Measurements from ENCODE around the gene TMEM94. TPM values are rescaled to one million over a fixed set of nuclear protein-coding genes. Genes with fewer than 3 reads are reported as not detected.

TMEM94 gene
- total and polyA plus RNA-seq, 2 of the 13 experiments (the other 11 are each of a cell fraction or from before 2014, with no cell fraction given): 32.6 to 134 TPM

DNA sequence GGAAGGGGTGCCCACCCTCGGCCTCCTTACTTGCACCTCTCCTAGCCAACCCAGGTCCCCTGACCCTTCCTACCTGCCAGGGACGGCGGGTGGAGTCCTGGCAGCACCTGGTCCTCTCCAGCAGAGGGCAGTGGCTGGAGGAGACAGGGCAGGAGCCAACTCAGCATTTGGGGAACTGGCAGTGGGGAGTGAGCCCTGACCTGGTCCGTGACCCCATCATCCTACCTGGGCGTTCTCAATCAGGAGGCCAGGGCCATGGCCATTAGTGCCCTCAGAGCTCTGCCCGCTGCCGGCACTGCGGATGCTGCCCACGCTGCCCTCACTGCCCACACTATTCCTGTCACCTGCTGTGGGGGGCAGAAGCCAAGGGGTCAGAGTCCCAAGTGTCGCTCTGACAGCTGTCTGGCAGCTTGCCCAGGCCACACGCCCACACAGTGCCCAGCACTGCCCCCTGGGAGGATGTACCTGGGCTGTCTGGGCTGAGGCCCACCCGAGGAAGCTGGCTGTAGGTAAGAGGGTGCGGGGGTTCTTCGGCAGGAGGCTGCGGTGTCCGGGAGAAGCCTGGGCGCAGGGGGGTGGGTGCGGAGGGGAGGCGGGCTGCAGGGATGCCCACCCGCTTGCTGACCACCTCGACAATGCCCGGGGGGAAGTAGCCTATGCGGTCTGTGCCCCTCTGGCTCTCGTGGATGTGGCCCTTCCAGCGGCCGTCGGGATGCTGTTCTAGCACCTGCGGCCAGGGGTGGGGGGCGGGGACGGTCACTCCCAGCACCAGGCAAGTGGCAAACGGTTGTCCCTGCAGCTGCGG, 48.1 kb downstream of the TMEM94 start (continued):
- TF ChIP-seq ZUFSP (CRISPR knock-in tag; IDR thresholded peaks at IDR 0.05; ENCODE audit: borderline replicate concordance) (no peak), TCF7 (IDR thresholded peaks at IDR 0.05; ENCODE audit: low read depth) (no peak), HOXA3 (CRISPR knock-in tag; IDR thresholded peaks at IDR 0.05) (peak; percentile 21; the same call in 1 of the 2 replicates), ZNF333 (CRISPR knock-in tag; IDR thresholded peaks at IDR 0.05; ENCODE audit: borderline replicate concordance) (no peak), ZNF724P (CRISPR knock-in tag; IDR thresholded peaks at IDR 0.05; ENCODE audit: borderline replicate concordance) (no peak), POLR2AphosphoS5 (IDR thresholded peaks at IDR 0.05; ENCODE audit: low read depth, low read length) (no peak), ZC3H13 (CRISPR knock-in tag; IDR thresholded peaks at IDR 0.05) (no peak), ETS1 (CRISPR knock-in tag; IDR thresholded peaks at IDR 0.05) (no peak), SATB2 (CRISPR knock-in tag; IDR thresholded peaks at IDR 0.05) (no peak), AHR (CRISPR knock-in tag; IDR thresholded peaks at IDR 0.05) (no peak), ZNF605 (CRISPR knock-in tag; IDR thresholded peaks at IDR 0.05) (no peak), ZNF850 (CRISPR knock-in tag; conservative IDR thresholded peaks at IDR 0.05) (no peak), ZNF781 (CRISPR knock-in tag; IDR thresholded peaks at IDR 0.05; ENCODE audit: borderline replicate concordance, not compliant biosample characterization) (no peak), ZNF432 (CRISPR knock-in tag; IDR thresholded peaks at IDR 0.05; ENCODE audit: borderline replicate concordance) (no peak), THAP11 (CRISPR knock-in tag; IDR thresholded peaks at IDR 0.05) (no peak), ZNF33B (CRISPR knock-in tag; IDR thresholded peaks at IDR 0.05) (no peak), PAWR (CRISPR knock-in tag; IDR thresholded peaks at IDR 0.05; ENCODE audit: borderline replicate concordance) (no peak)
- TF ChIP-seq, protein P1, sequence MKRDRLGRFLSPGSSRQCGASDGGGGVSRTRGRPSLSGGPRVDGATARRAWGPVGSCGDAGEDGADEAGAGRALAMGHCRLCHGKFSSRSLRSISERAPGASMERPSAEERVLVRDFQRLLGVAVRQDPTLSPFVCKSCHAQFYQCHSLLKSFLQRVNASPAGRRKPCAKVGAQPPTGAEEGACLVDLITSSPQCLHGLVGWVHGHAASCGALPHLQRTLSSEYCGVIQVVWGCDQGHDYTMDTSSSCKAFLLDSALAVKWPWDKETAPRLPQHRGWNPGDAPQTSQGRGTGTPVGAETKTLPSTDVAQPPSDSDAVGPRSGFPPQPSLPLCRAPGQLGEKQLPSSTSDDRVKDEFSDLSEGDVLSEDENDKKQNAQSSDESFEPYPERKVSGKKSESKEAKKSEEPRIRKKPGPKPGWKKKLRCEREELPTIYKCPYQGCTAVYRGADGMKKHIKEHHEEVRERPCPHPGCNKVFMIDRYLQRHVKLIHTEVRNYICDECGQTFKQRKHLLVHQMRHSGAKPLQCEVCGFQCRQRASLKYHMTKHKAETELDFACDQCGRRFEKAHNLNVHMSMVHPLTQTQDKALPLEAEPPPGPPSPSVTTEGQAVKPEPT (CRISPR knock-in tag; IDR thresholded peaks at IDR 0.05; ENCODE audit: low read depth): no peak
- TF ChIP-seq, protein P2, sequence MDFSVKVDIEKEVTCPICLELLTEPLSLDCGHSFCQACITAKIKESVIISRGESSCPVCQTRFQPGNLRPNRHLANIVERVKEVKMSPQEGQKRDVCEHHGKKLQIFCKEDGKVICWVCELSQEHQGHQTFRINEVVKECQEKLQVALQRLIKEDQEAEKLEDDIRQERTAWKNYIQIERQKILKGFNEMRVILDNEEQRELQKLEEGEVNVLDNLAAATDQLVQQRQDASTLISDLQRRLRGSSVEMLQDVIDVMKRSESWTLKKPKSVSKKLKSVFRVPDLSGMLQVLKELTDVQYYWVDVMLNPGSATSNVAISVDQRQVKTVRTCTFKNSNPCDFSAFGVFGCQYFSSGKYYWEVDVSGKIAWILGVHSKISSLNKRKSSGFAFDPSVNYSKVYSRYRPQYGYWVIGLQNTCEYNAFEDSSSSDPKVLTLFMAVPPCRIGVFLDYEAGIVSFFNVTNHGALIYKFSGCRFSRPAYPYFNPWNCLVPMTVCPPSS (IDR thresholded peaks at IDR 0.05): no peak

Measured in HepG2 (cell line).